Mesenchymal stem cell (in vitro differentiated cells and primary cell): ENCODE results near the gene CD1C.

Experiments
- DNase-seq: peaks from one replicate; pipeline ENCODE4 v3.0.0-alpha.2; 2013
- H2AFZ ChIP-seq: one replicate; pipeline ENCODE4 v1.6.1; 2013; ENCODE audit warnings: low read depth, mild to moderate bottlenecking, control low read depth, inconsistent platforms, low read length, moderate library complexity
- H2AK5ac ChIP-seq: 2 replicates; pipeline ENCODE4 v1.6.1; 2013; ENCODE audit warnings: low read length, moderate library complexity, mild to moderate bottlenecking, inconsistent platforms; ENCODE audit not compliant: severe bottlenecking
- H2BK120ac ChIP-seq: one replicate; pipeline ENCODE4 v1.6.1; 2013; ENCODE audit warnings: low read depth, mild to moderate bottlenecking, inconsistent platforms, low read length, moderate library complexity
- H2BK12ac ChIP-seq, 2 experiments: one replicate each; pipeline ENCODE4 v1.6.1; 2013; ENCODE audit warnings: inconsistent platforms in 2 of 2, low read length in 2 of 2, mild to moderate bottlenecking in 2 of 2, moderate library complexity in 2 of 2, control low read depth in 1 of 2
- H2BK15ac ChIP-seq: one replicate; pipeline ENCODE4 v1.6.1; 2013; ENCODE audit warnings: mild to moderate bottlenecking, low read depth, inconsistent platforms; ENCODE audit not compliant: poor library complexity, severe bottlenecking
- H2BK5ac ChIP-seq: 2 replicates; pipeline ENCODE4 v1.6.1; 2013; ENCODE audit warnings: low read depth, mild to moderate bottlenecking, low read length, control low read depth, inconsistent platforms; ENCODE audit not compliant: poor library complexity, severe bottlenecking
- H3K14ac ChIP-seq, 2 experiments: one replicate each; pipeline ENCODE4 v1.6.1; 2013; ENCODE audit warnings: inconsistent platforms in 2 of 2, low read length in 2 of 2, control low read depth in 1 of 2, mild to moderate bottlenecking in 1 of 2, moderate library complexity in 1 of 2
- H3K18ac ChIP-seq, 2 experiments: one replicate each; pipeline ENCODE4 v1.6.1; 2013; ENCODE audit warnings: inconsistent platforms in 2 of 2, low read length in 2 of 2, control low read depth in 1 of 2, low read depth in 1 of 2, mild to moderate bottlenecking in 1 of 2
- H3K23ac ChIP-seq, 2 experiments: one replicate each; pipeline ENCODE4 v1.6.1; 2013; ENCODE audit warnings: inconsistent platforms in 2 of 2, low read length in 2 of 2, mild to moderate bottlenecking in 2 of 2, moderate library complexity in 2 of 2, control low read depth in 1 of 2
- H3K27ac ChIP-seq: 2 replicates; pipeline ENCODE4 v1.5.1; 2013; ENCODE audit warnings: mild to moderate bottlenecking, moderate library complexity, low read length, control low read depth, inconsistent platforms; ENCODE audit not compliant: poor library complexity, severe bottlenecking
- H3K27me3 ChIP-seq, 2 experiments: 2 replicates each; pipeline versions ENCODE4 v1.6.1 to v1.7.0; 2013; ENCODE audit warnings: low read length in 2 of 2, mild to moderate bottlenecking in 2 of 2, moderate library complexity in 2 of 2, control low read depth in 1 of 2, inconsistent platforms in 1 of 2; ENCODE audit not compliant: control insufficient read depth in 1 of 2, insufficient read depth in 1 of 2
- H3K36me3 ChIP-seq, 2 experiments: 2 replicates each; pipeline versions ENCODE4 v1.6.1 to v1.7.0; 2013; ENCODE audit warnings: low read length in 2 of 2, control low read depth in 1 of 2, inconsistent platforms in 1 of 2, low read depth in 1 of 2, mild to moderate bottlenecking in 1 of 2; ENCODE audit not compliant: insufficient read depth in 2 of 2, control insufficient read depth in 1 of 2
- H3K4ac ChIP-seq, 2 experiments: one replicate each; pipeline ENCODE4 v1.6.1; 2013; ENCODE audit warnings: inconsistent platforms in 2 of 2, low read length in 2 of 2, mild to moderate bottlenecking in 2 of 2, moderate library complexity in 2 of 2, control low read depth in 1 of 2, low read depth in 1 of 2
- H3K4me1 ChIP-seq: 2 replicates; pipeline ENCODE4 v1.6.1; 2013; ENCODE audit warnings: low read depth, low read length, control low read depth; ENCODE audit not compliant: control insufficient read depth, insufficient read depth
- H3K4me2 ChIP-seq: 2 replicates; pipeline ENCODE4 v1.6.1; 2013; ENCODE audit warnings: low read length, mild to moderate bottlenecking, inconsistent platforms; ENCODE audit not compliant: poor library complexity, severe bottlenecking
- H3K4me3 ChIP-seq, 2 experiments: 2 replicates each; pipeline versions ENCODE4 v1.5.1 to v1.7.0; 2013; ENCODE audit warnings: low read length in 2 of 2, mild to moderate bottlenecking in 2 of 2, control low read depth in 1 of 2, low read depth in 1 of 2; ENCODE audit not compliant: insufficient read depth in 1 of 2
- H3K79me1 ChIP-seq: replicated peaks from 2 replicates; pipeline ENCODE4 v1.6.1; 2013; ENCODE audit warnings: mild to moderate bottlenecking, control low read depth, low read length, inconsistent platforms; ENCODE audit not compliant: poor library complexity, severe bottlenecking
- H3K9ac ChIP-seq: 2 replicates; pipeline ENCODE4 v1.7.0; 2013; ENCODE audit warnings: mild to moderate bottlenecking, low read length, moderate library complexity
- H3K9me3 ChIP-seq: 2 replicates; pipeline ENCODE4 v1.7.0; 2013; ENCODE audit warnings: mild to moderate bottlenecking, low read length; ENCODE audit not compliant: control insufficient read depth
- H4K8ac ChIP-seq: one replicate; pipeline ENCODE4 v1.6.1; 2013; ENCODE audit warnings: inconsistent platforms, mild to moderate bottlenecking, low read length, moderate library complexity
- H4K91ac ChIP-seq: one replicate; pipeline ENCODE4 v1.6.1; 2013; ENCODE audit warnings: mild to moderate bottlenecking, low read length, inconsistent platforms
- WGBS: methylation state at CpG from one replicate; pipeline ENCODE4 v1.1.7; 2013; ENCODE audit warnings: mixed read lengths; 5-methylcytosine and 5-hydroxymethylcytosine counted together

The CD1C gene

GRCh38 chr1:158257888-158258287, 31.8 kb upstream of the CD1C start:
- Histone ChIP-seq H2BK120ac (no peak overlapping the region), H3K4ac (no peak overlapping the region), H3K36me3 (no peaks in the 10 kb centered on the region), H2BK5ac (no peak overlapping the region), H4K91ac (no peak overlapping the region), H3K4me2 (no peak overlapping the region), H3K27ac (no peak overlapping the region), H3K4me1 (no peaks in the 10 kb centered on the region), H3K18ac (no peak overlapping the region), H3K9me3 (no peaks in the 10 kb centered on the region), H2BK12ac (no peak overlapping the region), H4K8ac (no peak overlapping the region), H2AFZ (no peak overlapping the region), H2AK5ac (no peak overlapping the region), H3K79me1 (no peaks in the 10 kb centered on the region), H3K4me3 (no peak overlapping the region), H3K14ac (no peak overlapping the region), H3K23ac (no peak overlapping the region), H3K9ac (no peak overlapping the region), H2BK15ac (no peak overlapping the region), H3K27me3 (peaks cover 0 to 3% of the 10 kb centered on the region in 2 experiments)
- 84% methylated on average over 2 of the region's 2 CpGs for WGBS
- DNase-seq: no peak

GRCh38 chr1:158259117-158259516, 30.6 kb upstream of the CD1C start:
- H3K23ac ChIP-seq: no peak overlapping the region
- no peak overlapping the region for H3K14ac ChIP-seq
- H3K27ac ChIP-seq: no peak overlapping the region
- H3K4me2 ChIP-seq: no peak overlapping the region
- H4K91ac ChIP-seq: no peak overlapping the region
- no peaks in the 10 kb centered on the region for H3K36me3 ChIP-seq
- WGBS: 67% methylated on average over 1 of the region's 1 CpG
- H3K18ac ChIP-seq: no peak overlapping the region
- DNase-seq: no peak
- H2BK5ac ChIP-seq: no peak overlapping the region
- no peaks in the 10 kb centered on the region for H3K4me1 ChIP-seq
- H2BK12ac ChIP-seq: no peak overlapping the region
- H2AFZ ChIP-seq: no peak overlapping the region
- no peaks in the 10 kb centered on the region for H3K9me3 ChIP-seq
- H2AK5ac ChIP-seq: no peak overlapping the region
- H3K79me1 ChIP-seq: no peaks in the 10 kb centered on the region
- H3K9ac ChIP-seq: no peak overlapping the region
- no peak overlapping the region for H4K8ac ChIP-seq
- H2BK120ac ChIP-seq: no peak overlapping the region
- H3K4ac ChIP-seq: no peak overlapping the region
- H2BK15ac ChIP-seq: no peak overlapping the region
- peaks cover 0 to 3% of the 10 kb centered on the region in 2 experiments for H3K27me3 ChIP-seq
- H3K4me3 ChIP-seq: no peak overlapping the region

DNA sequence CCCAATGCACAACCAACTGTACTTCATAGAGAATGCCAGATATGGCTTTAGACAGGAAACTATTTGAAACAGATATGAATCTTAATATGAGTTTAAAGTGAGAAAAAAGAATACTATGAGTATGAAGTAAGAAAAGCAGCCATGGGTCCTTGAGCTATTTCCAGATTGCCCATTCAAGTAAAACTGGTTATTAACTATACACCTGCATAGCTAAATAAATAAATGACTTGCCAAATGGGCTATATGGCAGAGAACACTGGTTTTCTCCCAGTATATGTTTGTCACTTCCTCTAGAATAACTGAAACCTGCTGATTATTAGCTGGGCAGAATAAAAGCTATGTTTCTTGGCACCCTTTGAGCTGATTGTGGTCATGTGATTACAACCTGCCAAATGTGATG, 17.0 kb upstream of the CD1C start:
- no peak overlapping the region for H3K23ac ChIP-seq
- H2AFZ ChIP-seq: no peak overlapping the region
- no peaks in the 10 kb centered on the region for H3K4me1 ChIP-seq
- H3K9ac ChIP-seq: no peak overlapping the region
- no peaks in the 10 kb centered on the region for H3K9me3 ChIP-seq
- H4K91ac ChIP-seq: no peak overlapping the region
- no peak overlapping the region for H2BK12ac ChIP-seq
- H2BK15ac ChIP-seq: no peak overlapping the region
- no peaks in the 10 kb centered on the region for H3K27me3 ChIP-seq
- H3K79me1 ChIP-seq: no peaks in the 10 kb centered on the region
- H3K4me3 ChIP-seq: no peak overlapping the region
- H3K4me2 ChIP-seq: no peak overlapping the region
- H4K8ac ChIP-seq: no peak overlapping the region
- H3K14ac ChIP-seq: no peak overlapping the region
- no peak overlapping the region for H2BK5ac ChIP-seq
- no peaks in the 10 kb centered on the region for H3K36me3 ChIP-seq
- no peak overlapping the region for H3K4ac ChIP-seq
- H2AK5ac ChIP-seq: no peak overlapping the region
- H3K18ac ChIP-seq: no peak overlapping the region
- DNase-seq: no peak
- H3K27ac ChIP-seq: no peak overlapping the region
- no peak overlapping the region for H2BK120ac ChIP-seq

DNA sequence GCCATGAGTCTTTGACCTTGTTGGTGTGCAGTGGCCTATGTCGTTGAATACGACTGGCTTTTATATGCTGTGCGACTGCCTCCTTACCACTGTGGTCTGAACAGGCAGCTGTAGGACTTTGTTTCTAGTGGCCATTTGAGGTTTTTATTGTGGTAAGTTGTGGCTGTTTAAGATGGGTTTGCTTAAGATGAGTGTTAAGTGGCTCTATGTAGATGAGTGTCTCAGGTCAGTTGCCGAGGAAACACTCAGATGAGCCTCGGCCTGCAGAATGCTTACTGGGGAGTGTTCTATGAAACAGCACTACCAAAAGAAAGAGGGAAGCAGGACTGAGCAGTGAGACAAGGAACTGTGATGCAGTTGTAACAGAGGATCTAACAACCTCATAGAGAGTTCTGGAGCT, 14.9 kb upstream of the CD1C start:
- H2BK15ac ChIP-seq: no peak overlapping the region
- no peaks in the 10 kb centered on the region for H3K36me3 ChIP-seq
- WGBS: 85% methylated on average over 5 of the region's 5 CpGs
- H3K23ac ChIP-seq: no peak overlapping the region
- H3K4me2 ChIP-seq: no peak overlapping the region
- no peak overlapping the region for H3K27ac ChIP-seq
- H2AFZ ChIP-seq: no peak overlapping the region
- no peak overlapping the region for H2AK5ac ChIP-seq
- H3K14ac ChIP-seq: no peak overlapping the region
- no peak for DNase-seq
- no peaks in the 10 kb centered on the region for H3K79me1 ChIP-seq
- no peak overlapping the region for H2BK12ac ChIP-seq
- H4K91ac ChIP-seq: no peak overlapping the region
- no peak overlapping the region for H2BK5ac ChIP-seq
- no peak overlapping the region for H3K9ac ChIP-seq
- H3K9me3 ChIP-seq: no peaks in the 10 kb centered on the region
- H2BK120ac ChIP-seq: no peak overlapping the region
- H3K27me3 ChIP-seq: no peaks in the 10 kb centered on the region
- H4K8ac ChIP-seq: no peak overlapping the region
- no peak overlapping the region for H3K18ac ChIP-seq
- no peaks in the 10 kb centered on the region for H3K4me1 ChIP-seq
- no peak overlapping the region for H3K4me3 ChIP-seq
- H3K4ac ChIP-seq: no peak overlapping the region
